ENCODE results near the gene TJP1.
"Not testable (repeated sequence)": the region's sequence is repeated elsewhere in the genome, so short reads cannot be mapped to it uniquely, and the experiment has no call there.

Gene TJP1

DNA sequence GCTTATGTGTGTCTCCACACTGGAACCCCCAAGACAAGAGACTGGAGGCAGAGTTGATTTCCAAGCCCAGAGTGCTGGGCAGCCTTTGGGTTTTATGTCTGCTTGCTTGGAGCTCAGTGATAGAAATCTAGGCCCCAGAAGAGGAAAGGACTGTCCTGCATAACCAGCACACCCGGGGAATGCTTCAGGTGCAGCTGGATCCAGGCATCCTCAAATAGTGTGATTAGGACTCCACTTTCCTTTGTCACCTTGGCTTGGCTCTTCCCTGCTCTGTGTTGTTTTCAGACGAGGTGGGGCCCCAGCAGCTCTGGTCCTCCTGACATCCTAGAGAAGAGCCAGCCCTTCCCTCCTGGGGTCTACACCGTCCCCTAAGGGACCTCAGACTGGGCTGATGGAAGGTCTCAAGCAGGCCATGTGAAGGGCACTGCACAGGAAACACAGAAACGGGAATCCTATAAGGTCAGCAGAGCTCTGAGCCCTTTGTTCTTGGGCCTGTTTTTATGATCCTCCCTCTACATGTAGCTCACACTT, 143.7 kb downstream of the TJP1 start:
- in situ Hi-C loops (cut with HindIII; ENCODE audit: low sequenced_read_pairs) = no loop called here
- TF ChIP-seq, protein P1, sequence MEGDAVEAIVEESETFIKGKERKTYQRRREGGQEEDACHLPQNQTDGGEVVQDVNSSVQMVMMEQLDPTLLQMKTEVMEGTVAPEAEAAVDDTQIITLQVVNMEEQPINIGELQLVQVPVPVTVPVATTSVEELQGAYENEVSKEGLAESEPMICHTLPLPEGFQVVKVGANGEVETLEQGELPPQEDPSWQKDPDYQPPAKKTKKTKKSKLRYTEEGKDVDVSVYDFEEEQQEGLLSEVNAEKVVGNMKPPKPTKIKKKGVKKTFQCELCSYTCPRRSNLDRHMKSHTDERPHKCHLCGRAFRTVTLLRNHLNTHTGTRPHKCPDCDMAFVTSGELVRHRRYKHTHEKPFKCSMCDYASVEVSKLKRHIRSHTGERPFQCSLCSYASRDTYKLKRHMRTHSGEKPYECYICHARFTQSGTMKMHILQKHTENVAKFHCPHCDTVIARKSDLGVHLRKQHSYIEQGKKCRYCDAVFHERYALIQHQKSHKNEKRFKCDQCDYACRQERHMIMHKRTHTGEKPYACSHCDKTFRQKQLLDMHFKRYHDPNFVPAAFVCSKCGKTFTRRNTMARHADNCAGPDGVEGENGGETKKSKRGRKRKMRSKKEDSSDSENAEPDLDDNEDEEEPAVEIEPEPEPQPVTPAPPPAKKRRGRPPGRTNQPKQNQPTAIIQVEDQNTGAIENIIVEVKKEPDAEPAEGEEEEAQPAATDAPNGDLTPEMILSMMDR (IDR thresholded peaks at IDR 0.05; ENCODE audit: low read depth, low read length, missing control alignments) = no peak
- no peak overlapping the region for H3K4me3 ChIP-seq (ENCODE audit: low read depth, low read length)
- DNase-seq (ENCODE audit: low read depth) = no peak

DNA sequence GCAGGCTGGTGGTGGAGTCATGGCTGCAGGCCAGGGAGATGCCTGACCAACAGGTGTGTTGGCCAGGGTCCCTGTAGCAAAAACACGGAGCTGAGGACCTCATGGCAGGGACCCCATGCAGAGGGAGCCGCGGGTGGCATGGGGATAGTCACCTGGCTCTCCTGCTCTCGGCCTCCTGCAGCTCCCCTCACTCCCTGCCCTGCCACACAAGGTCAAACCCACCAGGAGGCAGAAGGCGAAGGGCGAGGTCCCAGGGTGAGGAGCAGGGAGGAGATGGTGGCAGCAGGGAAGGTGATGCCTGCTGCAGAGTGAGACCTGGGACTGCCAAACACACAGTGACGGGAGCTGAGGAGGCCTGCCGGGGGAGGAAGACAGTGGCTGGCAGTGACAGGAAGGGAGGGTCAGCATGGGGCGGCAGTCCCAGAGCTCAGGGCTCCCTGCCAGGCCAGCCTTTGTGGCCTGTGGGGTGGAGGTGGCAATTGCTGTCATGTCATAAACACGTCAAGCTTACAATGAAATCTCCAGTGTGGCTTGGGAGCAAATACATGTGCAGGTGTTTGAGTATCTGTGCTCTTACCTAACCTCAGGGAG, 144.3 kb downstream of the TJP1 start:
- TF ChIP-seq, protein P1 (IDR thresholded peaks at IDR 0.05; ENCODE audit: low read depth, low read length, missing control alignments) = no peak
- in situ Hi-C loops (cut with HindIII; ENCODE audit: low sequenced_read_pairs) = no loop called here
- no peak for DNase-seq (ENCODE audit: low read depth)
- H3K4me3 ChIP-seq (ENCODE audit: low read depth, low read length) = no peak overlapping the region

DNA sequence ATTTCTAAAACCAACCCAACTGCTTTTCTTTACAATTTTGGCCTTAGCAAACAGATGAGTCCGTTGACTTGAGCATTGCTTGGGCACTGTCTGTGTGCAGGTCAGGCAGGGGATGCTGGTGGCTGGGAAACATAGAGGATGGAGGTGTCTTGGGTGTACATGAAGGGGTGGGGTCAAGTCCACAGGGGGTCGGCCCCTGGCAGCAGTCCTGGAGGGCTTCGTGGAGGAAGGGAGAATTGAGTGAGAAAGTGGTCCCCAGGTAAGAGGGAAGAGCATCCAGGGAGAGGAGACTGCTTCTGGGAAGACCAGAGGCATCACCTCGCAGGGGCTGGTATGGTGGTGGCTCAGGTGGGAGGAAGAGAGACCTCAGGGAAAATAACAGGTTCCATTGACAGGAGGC, 144.8 kb downstream of the TJP1 start:
- H3K4me3 ChIP-seq (ENCODE audit: low read depth, low read length) = no peak overlapping the region
- no peak for DNase-seq (ENCODE audit: low read depth)
- in situ Hi-C loops (cut with HindIII; ENCODE audit: low sequenced_read_pairs) = no loop called here
- TF ChIP-seq, protein P1 (IDR thresholded peaks at IDR 0.05; ENCODE audit: low read depth, low read length, missing control alignments) = no peak

DNA sequence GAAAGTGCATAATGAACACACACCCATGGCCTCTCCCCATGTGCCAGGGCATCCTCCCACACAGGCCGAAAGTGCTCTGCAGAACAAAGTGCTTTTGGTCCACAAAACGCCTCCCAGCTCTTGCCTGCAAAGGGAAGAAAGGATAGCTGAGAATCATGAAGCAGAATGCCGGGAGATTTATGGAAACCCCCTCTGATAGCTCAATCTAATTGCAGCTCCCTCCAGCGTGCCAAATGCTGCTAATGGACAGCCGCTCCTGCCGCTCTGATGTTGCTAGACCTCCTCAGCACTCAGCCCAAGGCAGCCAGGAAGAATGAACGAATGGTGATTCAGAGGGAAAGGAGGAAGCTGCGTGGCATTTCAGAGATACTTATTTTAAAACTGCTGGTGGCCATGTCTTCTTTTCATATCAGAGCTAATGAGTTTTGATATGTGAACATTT, 145.3 kb downstream of the TJP1 start:
- in situ Hi-C loops (cut with HindIII; ENCODE audit: low sequenced_read_pairs) = no loop called here
- no peak for DNase-seq (ENCODE audit: low read depth)
- TF ChIP-seq, protein P1 (IDR thresholded peaks at IDR 0.05; ENCODE audit: low read depth, low read length, missing control alignments) = no peak
- peak overlapping the region; percentile 12 for H3K4me3 ChIP-seq (ENCODE audit: low read depth, low read length)

DNA sequence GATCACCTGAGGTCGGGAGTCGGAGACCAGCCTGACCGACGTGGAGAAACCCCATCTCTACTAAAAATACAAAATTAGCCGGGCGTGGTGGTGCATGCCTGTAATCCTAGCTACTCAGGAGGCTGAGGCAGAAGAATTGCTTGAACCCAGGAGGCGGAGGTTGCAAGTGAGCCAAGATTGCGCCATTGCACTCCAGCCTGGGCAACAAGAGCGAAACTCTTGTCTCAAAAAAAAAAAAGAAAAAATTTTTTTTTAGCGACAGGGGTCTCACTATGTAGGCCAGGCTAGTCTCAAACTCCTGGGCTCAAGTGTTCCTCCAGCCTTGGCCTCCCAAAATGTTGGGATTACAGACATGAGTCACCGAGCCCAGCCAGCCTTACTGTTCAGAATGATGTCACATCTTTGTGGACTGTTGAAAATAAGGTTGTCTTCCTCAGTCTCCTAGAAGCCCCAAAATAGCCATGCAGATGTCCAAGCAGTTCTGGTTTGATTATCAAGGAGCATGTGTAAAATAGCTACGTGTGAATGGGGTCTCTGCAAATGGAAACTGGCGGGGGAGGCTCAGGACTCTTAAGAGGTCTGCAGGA, 145.8 kb downstream of the TJP1 start:
- in situ Hi-C loops (cut with HindIII; ENCODE audit: low sequenced_read_pairs); DNase-seq (ENCODE audit: low read depth): not testable (repeated sequence)
- H3K4me3 ChIP-seq (ENCODE audit: low read depth, low read length) = peak overlapping the region; percentile 48

DNA sequence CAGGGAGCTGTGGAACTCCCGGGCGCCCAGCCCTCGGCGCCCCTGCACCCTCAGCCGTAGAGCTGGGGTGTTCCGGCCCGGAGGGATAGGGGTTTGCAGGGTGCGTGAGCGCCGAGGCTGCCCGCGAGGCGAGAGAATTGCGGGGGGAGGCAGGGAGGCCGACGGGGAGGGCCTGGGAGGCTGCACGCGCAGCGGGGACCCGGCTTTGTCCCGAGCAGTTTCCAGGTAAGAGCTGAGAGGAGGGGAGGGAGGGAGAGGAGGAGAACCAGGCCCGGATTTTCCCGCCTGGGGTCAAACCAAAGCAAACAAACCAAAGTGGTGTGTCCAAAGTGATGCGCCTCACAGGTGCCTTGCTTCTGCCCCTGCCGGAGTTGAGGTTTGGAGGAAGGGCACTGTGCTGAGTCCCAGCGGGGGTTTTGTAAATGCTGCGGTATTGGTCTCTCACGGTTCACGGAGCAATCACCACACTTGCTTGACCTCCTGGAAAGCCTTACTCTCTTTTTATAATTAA, 146.4 kb downstream of the TJP1 start:
- in situ Hi-C loops (cut with HindIII; ENCODE audit: low sequenced_read_pairs) = no loop called here
- peak overlapping the region; percentile 48 for H3K4me3 ChIP-seq (ENCODE audit: low read depth, low read length)
- DNase-seq (ENCODE audit: low read depth) = peak; percentile 80
- TF ChIP-seq, protein P1 (IDR thresholded peaks at IDR 0.05; ENCODE audit: low read depth, low read length, missing control alignments) = no peak
